D721Med (cell line): ENCODE measurements around the gene SPTBN1.

Source experiments
- DNase-seq: peaks from one replicate; pipeline ENCODE4 v3.0.0; 2011; ENCODE audit warnings: low spot score; ENCODE audit not compliant: insufficient read length
- FAIRE-seq: peaks from 2 replicates; lab custom pipeline; 2011; peaks lifted over from hg19 to GRCh38; lab: Jason Lieb, UNC
- CTCF ChIP-seq: IDR thresholded peaks from 2 replicates; pipeline ENCODE4 v1.5.1; 2012; ENCODE audit warnings: mild to moderate bottlenecking, control low read depth; ENCODE audit not compliant: insufficient read depth; ENCODE audit errors: missing control alignments

The SPTBN1 gene

DNA sequence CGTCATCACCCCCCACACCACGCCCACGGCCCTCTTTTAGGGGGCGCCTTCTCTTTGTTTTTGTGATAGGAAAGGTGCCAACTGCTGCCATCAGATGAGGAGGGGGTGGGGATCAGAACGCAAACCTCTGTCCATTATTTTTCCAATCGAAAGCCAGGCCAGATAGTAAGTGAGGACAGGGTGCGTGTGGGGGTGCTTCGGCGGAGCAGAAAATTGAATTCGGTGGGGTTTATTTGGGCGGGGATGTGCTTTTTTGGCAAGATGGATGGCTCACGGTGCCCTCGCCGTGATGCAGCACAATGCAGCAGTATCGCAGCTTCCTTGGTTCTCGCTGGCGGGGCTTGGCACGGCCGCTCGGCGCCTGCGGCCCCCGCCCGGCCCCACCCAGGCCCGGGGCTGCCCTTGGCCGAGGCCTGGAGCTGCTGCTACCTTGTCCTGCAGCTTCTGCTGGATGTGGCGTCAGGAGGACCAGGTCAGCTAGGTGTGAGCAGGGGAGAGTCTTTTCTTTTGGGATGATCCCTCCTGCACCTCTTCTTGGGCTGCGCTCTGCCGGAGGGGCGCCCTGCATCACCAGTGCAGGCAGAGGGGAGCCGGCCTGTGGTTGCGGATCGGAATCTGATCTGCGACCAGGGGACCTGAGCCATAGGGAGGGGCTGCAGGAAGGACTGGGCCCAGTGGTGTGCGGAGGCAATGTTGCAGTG is 1.3 kb downstream of the SPTBN1 start:
- no peak for TF ChIP-seq CTCF
- FAIRE-seq (no peak), DNase-seq (no peak)

DNA sequence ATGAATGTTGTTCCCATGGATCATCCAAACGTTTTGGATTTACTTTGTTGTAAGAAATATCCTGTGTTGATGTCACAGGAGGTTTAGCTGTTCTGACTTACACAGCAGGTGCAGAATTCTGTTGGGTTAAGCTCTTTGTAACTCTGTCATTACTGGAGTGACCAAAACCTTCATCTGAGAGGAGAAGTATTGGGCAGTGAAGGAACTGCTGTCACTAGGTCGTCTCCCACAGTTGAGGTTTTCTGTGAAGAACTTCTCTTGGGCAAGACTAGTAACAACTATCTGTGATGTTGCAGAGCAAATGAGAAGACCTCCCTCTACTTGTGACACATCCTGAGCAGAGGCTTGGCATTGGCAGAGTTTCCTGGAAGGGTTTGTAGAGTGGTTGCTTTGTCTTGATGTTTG is 2.9 kb downstream of the SPTBN1 start:
- FAIRE-seq = no peak
- DNase-seq = no peak
- TF ChIP-seq CTCF = no peak

- TF ChIP-seq CTCF = no peak
- FAIRE-seq (no peak), DNase-seq (no peak)
These were observed 5.1 kb downstream of the SPTBN1 start for GRCh38 chr2:54461261-54461660.

GRCh38 chr2:54464341-54464740 is 8.2 kb downstream of the SPTBN1 start:
- FAIRE-seq (no peak), DNase-seq (no peak)
- no peak for TF ChIP-seq CTCF

- DNase-seq = no peak
- no peak for FAIRE-seq
- TF ChIP-seq CTCF = no peak
These were observed 9.0 kb downstream of the SPTBN1 start for GRCh38 chr2:54465143-54465542.

DNA sequence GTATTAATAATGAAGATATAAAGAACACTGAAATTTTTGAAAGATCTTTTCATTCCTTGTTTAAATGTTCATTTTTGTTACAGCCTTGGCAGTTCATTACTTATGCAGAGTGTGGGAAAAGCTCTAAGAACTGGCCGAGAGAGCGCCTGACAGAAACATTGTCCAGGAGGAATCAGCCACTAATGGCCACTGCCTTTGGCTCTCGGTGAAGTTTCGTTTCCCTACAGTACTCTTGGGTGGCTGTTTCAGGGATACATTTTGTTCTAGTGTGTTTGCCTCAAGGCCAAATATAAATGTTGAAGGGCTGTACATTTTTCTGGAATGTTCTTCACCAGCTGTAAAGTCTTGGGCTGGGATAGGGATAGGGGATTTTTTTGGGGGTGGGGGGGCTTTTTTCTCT is 10.7 kb downstream of the SPTBN1 start:
- FAIRE-seq = no peak
- TF ChIP-seq CTCF = no peak

GRCh38 chr2:54468673-54469072 is 12.5 kb downstream of the SPTBN1 start:
- no peak for FAIRE-seq
- TF ChIP-seq CTCF = no peak
- no peak for DNase-seq

More for the DNA sequence above, 10.7 kb downstream of the SPTBN1 start:
- DNase-seq = no peak
